Stimulated activated CD8-positive, alpha-beta memory T cell treated with anti-CD3 and anti-CD28 coated beads, Interleukin-15, amount 100 ng/mL, for 48 hours (primary cell): ENCODE results near the gene ALCAM.

ENCODE experiments used
- DNase-seq, 2 donors: peaks; one replicate each; pipeline ENCODE4 v3.0.0-alpha.2; 2020; ENCODE audit warnings: low read depth in 2 of 2

The ALCAM gene

GRCh38 chr3:105490045-105490444 is 123.3 kb downstream of the ALCAM start:
- no peak for DNase-seq

GRCh38 chr3:105493305-105493892 is 126.7 kb downstream of the ALCAM start:
- DNase-seq = no peak

- no peak for DNase-seq
Observed at GRCh38 chr3:105495021-105495420, 128.3 kb downstream of the ALCAM start.

GRCh38 chr3:105496343-105496742 is 129.6 kb downstream of the ALCAM start:
- no peak for DNase-seq

GRCh38 chr3:105497386-105497785 is 130.7 kb downstream of the ALCAM start:
- DNase-seq = no peak

- no peak for DNase-seq
Observed at GRCh38 chr3:105499961-105500360, 133.3 kb downstream of the ALCAM start.

GRCh38 chr3:105502333-105502732 is 135.6 kb downstream of the ALCAM start:
- no peak for DNase-seq

GRCh38 chr3:105503191-105503593 is 136.5 kb downstream of the ALCAM start:
- DNase-seq = no peak

GRCh38 chr3:105504440-105504951 is 137.8 kb downstream of the ALCAM start:
- no peak for DNase-seq

- no peak for DNase-seq
Observed at GRCh38 chr3:105505170-105505569, 138.5 kb downstream of the ALCAM start.

GRCh38 chr3:105511031-105511430 is 144.3 kb downstream of the ALCAM start:
- DNase-seq = no peak

- no peak for DNase-seq
Observed at GRCh38 chr3:105512061-105512460, 145.4 kb downstream of the ALCAM start.

GRCh38 chr3:105513042-105513441 is 146.3 kb downstream of the ALCAM start:
- no peak for DNase-seq

- DNase-seq = no peak
Observed at GRCh38 chr3:105513886-105514285, 147.2 kb downstream of the ALCAM start.

- no peak for DNase-seq
Observed at GRCh38 chr3:105515372-105515771, 148.7 kb downstream of the ALCAM start.

- DNase-seq = no peak
Observed at GRCh38 chr3:105516972-105517371, 150.3 kb downstream of the ALCAM start.

GRCh38 chr3:105518203-105518602 is 151.5 kb downstream of the ALCAM start:
- no peak for DNase-seq

- no peak for DNase-seq
Observed at GRCh38 chr3:105518806-105519418, 152.2 kb downstream of the ALCAM start.

GRCh38 chr3:105521770-105522169 is 155.1 kb downstream of the ALCAM start:
- DNase-seq = no peak

GRCh38 chr3:105523501-105523900 is 156.8 kb downstream of the ALCAM start:
- DNase-seq = no peak

GRCh38 chr3:105525531-105525930 is 158.8 kb downstream of the ALCAM start:
- DNase-seq = no peak

GRCh38 chr3:105526360-105527111 is 159.8 kb downstream of the ALCAM start:
- DNase-seq = no peak

GRCh38 chr3:105527535-105527934 is 160.8 kb downstream of the ALCAM start:
- no peak for DNase-seq
